SK-N-SH (cell line): ENCODE data around the gene CYP46A1.

Experiments used
- CTCF ChIP-seq: fragments of 200-600 bp; sonication (generic); IDR thresholded peaks from 2 replicates; pipeline ENCODE4 v1.6.1; 2017; ENCODE audit warnings: antibody characterized with exemption, mild to moderate bottlenecking, moderate library complexity
- GATA2 ChIP-seq: sonication (generic); formaldehyde crosslinking; IDR thresholded peaks from 2 replicates; pipeline ENCODE4 v1.5.0; 2020; ENCODE audit warnings: mild to moderate bottlenecking, missing genetic modification reagents
- TCF12 ChIP-seq: IDR thresholded peaks from 2 replicates; pipeline ENCODE4 v1.4.0; 2012
- USF2 ChIP-seq: fragments of 150-350 bp; IDR thresholded peaks from 2 replicates; pipeline ENCODE4 v1.6.1; 2017; ENCODE audit warnings: antibody characterized with exemption, low read length, low read depth, borderline replicate concordance

GRCh38 chr14:99698236-99698635, 14.1 kb downstream of the CYP46A1 start:
- TF ChIP-seq GATA2 (no peak), CTCF (no peak), USF2 (no peak), TCF12 (no peak)
